SK-MEL-5 (cell line): ENCODE data around the gene PLAGL2. TPM values are rescaled to one million over a fixed set of nuclear protein-coding genes. Genes with fewer than 3 reads are reported as not detected.
"Not testable (repeated sequence)": the region's sequence is repeated elsewhere in the genome, so short reads cannot be mapped to it uniquely, and the experiment has no call there.

Source experiments
- DNase-seq: peaks from one replicate; pipeline ENCODE4 v3.0.0-alpha.2; 2016; ENCODE audit warnings: low read depth, low spot score
- in situ Hi-C: cut with HindIII; loops from 2 replicates; pipeline ENCODE4 v1.10.0; 2016; ENCODE audit warnings: low sequenced_read_pairs, high pct_unique_total_duplicates, low pct_unique_long_range_greater_than_20kb
- total RNA-seq: library from RNA; depleted of rRNA; stranded (reverse); fragments of >200 nt; shearing (Covaris generic); gene quantifications from 2 replicates; pipeline ENCODE4 v1.2.3, GENCODE V29; 2014

Gene PLAGL2
- total RNA-seq, 1 experiment from 2014 or later, result 4.1 TPM

- in situ Hi-C loops, result no loop called here
- DNase-seq, result no peak
Measured at GRCh38 chr20:32208499-32209154, 1.1 kb upstream of the PLAGL2 start.

DNA sequence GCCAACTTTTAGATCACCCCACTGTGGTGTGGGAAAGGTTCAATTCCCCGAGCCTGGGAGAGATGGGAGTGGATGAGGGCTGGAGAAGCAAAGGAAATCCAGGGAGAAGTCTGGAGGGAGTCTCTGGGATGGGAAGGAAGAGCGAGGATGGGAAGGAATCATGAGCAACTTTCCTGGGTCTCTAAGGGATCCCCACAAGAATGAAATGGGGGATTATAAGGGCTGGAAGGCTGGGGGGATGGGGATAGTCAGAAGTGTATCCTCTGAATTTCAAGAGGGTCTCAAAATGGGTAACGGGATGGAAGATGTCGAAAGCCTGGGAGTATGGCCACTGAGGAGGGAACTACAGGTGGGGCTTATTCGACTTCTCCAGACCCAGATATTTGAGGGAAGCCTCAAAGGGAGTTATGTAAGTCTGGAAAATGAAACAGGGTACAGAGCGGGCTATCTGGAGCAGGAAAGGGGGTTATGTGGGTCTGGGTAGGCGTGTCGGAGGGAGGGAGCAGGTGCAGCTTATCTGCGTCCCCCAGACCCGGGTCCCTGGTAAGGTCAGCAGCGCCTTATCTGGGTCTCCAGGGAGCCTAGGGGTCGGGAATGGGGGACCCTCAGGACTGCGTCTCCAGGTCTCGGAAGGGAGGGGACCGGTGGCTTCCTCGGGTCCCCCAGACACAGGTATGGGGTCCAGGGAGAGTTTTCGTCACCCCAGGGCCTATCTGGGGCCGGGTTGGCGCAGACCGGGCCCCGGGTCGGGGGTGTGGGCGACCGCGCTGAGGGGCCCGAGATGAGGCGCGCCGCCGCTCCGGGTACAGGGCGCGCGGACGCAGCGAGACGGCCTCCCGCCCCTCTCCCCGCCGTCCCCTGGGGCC lies 550 bp downstream of the PLAGL2 start:
- DNase-seq, result no peak
- in situ Hi-C loops, result no loop called here

DNA sequence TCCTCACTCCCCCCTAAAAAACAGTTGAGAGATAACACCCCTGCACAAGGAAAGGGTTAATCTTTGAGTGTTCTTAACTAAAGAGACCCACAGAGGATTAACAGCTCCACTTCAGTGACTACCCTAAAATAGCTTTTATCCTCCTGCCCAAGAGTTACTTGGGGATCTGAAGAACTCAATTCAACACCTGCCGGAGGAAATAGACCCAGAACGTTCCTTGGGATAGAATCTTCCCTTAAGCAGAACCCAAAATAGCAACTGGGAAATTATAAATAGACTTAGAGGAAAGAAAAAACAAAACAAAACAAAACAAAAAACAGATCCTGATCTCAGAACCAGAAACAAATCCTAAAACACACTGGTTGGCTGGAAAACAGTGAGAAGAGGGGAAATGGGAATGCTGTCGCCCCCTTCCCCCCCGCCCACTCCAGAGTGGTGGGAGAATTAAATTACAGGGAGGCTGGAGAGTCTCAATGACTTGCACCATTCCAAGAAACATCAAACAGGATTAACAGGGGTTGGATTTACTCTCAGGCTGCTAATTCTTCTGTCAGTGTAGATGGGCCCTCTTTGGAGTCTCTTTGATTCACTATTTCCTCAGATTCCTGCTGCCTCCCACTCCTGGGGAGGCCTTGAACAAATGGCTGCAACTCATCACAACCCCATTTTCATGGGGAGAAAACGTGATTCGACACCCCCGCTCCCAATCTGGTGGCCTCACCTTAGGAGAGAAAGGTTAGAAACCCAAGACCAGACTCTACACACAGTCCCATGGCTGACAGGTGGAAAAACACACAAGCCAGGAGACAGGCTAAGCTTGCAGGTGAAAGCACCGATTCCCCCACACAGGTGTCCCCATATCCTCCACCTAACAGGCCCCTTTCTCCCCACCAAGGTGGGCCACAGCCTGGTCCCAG lies 1.4 kb downstream of the PLAGL2 start:
- no peak for DNase-seq
- in situ Hi-C loops, result no loop called here

- no peak for DNase-seq
- in situ Hi-C loops, result no loop called here
Measured at GRCh38 chr20:32205110-32205842, 2.3 kb downstream of the PLAGL2 start.

- in situ Hi-C loops, result no loop called here
- no peak for DNase-seq
Measured at GRCh38 chr20:32204205-32205109, 3.1 kb downstream of the PLAGL2 start.

DNA sequence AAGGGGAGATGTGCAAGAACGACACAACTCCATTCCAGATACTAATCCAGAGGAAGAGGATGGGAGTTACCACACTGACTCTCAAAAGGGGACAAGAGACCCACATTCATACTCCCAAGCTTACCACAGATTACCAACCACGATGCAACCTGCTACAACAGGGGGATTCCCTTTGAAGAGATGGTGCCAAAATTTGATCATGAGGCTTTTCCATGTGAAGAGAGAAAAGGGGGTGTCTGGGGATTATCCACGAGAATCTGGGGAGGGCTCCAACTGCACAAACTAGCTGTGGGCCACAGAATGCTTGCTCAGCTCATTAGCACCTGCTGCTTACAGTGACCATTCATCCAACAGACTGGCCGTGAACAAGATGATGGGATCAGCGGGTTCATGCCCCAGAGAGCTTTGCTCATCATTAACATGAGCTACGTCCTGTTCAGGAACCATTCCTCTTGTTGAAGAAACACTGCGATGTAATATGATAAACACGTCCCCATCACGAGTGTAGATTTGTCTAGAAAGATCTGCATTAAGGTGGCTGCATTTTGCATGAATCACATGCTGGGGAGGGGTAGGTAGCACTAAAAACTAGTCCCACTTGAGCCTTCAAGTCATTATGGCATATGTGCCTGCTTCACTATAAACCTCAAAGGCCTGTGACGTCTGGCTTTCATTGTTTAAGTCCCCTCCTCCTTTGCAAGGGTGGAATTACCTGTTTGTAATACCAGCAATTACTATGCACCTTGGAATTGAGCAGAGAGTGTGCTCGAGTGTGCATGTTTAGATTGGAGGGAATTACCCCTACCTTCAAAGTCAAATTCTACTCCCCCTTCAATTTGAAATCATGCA lies 4.0 kb downstream of the PLAGL2 start:
- in situ Hi-C loops, result no loop called here
- no peak for DNase-seq

DNA sequence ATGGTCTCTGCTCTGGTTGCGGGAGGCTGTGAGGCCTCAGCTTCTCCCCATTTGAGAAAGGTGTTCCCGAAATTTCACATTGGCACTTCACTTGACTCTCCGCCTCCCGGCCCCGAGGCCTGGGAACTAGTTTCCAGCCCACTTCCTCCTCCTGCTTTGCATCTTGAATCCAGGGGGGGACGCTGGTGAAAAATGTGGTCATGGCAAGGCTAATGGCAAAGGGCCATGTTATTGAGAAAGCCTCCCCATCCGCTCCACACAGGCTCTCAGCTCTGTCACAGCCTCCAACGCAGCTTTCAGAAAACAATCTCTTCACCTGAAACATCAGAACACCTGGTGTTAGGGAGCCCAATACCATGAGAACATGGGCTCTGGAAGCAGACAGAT lies 5.6 kb downstream of the PLAGL2 start:
- in situ Hi-C loops, result no loop called here
- no peak for DNase-seq

DNA sequence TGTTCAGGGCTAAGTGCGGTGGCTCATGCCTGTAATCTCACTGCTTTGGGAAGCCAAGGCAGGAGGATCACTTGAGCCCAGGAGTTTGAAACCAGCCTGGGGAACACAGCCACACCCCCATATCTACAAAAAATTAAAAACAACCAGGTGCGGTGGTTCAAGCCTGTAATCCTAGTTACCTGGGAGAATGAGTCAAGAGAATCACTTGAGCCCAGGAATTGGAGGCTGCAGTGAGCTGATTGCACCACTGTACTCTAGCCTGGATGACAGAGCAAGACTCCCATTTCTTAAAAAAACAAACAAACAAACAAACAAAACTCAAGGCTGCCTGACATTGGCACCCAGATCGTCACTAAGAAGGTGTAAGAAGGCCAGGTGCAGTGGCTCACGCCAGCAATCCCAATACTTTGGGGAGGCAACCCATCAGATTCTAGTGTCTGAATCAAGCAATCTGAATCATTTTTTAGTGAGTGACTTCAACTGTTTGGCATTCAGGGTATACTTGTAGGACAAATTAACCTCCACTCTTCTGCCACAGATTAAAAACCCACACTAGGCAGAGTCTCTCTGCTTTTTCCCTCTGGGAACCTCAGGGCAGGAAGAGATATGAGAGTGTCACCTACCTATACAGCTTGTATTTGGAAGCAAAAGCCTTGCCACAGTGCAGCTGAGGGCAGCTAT lies 6.1 kb downstream of the PLAGL2 start:
- DNase-seq, result no peak
- in situ Hi-C loops, result no loop called here

DNA sequence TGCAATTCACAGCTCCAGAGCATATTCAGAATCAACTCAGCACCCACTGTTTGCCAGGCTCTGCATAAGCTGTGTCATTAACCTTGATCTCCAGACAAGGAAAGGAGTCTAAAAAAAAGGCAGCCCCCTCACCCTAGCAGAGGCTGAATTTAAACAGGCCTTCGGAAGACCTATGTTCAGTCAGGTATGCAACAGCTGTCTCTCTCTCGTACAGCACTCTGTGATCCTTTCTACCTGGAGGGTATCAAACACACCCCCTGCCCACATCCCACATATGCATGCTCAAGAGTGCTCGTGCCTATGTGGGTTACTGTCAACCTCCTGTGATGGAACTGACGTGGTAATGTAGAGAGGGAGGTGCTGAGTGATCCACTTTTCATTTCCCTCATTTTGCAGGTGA lies 8.5 kb downstream of the PLAGL2 start:
- DNase-seq, result no peak
- in situ Hi-C loops, result no loop called here

- DNase-seq, in situ Hi-C loops: not testable (repeated sequence)
Measured at GRCh38 chr20:32197136-32197535, 10.4 kb downstream of the PLAGL2 start.

DNA sequence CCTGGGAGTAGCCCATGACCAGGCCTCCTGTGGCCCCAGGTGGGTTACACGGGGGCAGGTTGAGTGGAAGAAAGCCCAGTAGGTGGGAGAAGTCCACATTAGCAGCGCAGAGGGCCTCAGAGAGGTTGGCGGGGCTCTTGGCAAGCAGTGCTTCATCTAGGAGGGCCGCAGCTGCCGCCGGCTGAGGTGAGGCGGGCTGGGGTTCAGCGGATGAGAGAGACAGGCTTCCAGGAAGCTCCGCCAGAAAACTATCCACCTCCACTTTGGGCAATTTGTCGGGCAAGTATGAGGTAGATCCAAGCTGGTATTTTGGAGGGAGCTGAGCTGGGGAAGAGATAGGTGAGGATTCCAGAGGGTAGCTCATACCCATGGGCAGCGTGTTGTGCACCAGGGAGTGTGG lies 10.9 kb downstream of the PLAGL2 start:
- in situ Hi-C loops, DNase-seq: not testable (repeated sequence)

GRCh38 chr20:32195581-32195980 lies 12.0 kb downstream of the PLAGL2 start:
- in situ Hi-C loops, result no loop called here
- no peak for DNase-seq

DNA sequence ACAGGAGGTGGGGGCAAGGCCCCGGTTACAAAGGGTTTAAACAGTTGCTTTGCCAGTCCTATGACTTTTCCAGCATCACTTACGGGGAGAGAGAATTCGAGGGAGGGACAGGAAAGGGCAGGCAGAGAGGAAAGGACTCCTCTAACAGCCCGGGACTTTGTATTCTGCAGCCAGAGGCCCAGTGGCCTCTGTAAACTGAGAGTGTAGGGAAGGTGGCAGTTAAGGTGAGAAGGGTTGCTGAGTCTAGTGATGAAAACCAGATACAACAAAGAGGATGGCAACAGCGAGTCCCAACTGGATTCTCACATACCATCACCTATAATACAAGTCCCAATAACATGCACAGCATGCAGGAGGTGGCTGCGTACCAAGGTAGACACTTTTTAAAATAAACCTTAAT lies 13.5 kb downstream of the PLAGL2 start:
- no peak for DNase-seq
- in situ Hi-C loops, result no loop called here

DNA sequence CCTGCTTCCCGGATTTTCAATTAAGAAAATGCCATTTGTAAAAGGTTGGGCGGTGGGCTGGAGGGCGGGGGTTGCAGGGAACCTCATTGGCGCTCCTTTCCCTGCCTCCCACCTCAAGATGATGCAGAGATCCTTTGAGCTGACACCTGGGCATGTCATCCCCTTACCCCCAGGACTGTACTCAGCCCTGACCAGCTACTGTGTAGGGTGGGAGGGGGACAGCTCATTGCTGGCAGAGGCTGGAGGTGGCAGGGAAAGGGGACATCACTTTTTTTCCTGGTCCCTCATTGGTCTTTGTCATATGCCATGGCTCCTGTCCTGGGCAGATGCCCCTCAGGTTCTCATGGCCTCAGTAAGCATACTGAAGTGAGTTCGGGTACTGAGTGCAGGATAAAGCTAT lies 14.2 kb downstream of the PLAGL2 start:
- DNase-seq, in situ Hi-C loops: not testable (repeated sequence)

DNA sequence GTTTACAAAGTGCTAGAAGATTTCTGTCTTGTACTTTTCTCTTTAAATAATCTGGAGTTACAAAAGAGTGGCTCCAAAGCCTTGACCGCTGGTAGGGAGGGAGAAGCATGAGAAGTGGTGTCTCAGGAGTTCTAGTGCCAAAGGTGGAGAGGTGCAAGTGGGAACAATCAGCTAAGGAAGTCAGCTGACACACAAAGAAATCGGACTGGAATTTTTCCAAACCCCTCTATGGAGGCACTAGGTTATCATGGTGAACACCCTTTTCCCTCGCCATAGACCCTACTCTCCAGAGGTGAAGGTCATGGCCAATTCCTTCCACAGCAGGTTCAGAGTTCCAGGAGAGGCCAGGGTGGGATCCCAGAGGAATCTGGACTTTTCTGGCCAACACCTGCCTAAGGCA lies 14.8 kb downstream of the PLAGL2 start:
- DNase-seq, result no peak
- in situ Hi-C loops, result no loop called here
